ENCODE data around the gene SLC31A1. TPM values are rescaled to one million over a fixed set of nuclear protein-coding genes. Genes with fewer than 3 reads are reported as not detected.

The SLC31A1 gene
- total and polyA plus RNA-seq, 4 donors: 18.7 to 22.9 (median 19.5) TPM

DNA sequence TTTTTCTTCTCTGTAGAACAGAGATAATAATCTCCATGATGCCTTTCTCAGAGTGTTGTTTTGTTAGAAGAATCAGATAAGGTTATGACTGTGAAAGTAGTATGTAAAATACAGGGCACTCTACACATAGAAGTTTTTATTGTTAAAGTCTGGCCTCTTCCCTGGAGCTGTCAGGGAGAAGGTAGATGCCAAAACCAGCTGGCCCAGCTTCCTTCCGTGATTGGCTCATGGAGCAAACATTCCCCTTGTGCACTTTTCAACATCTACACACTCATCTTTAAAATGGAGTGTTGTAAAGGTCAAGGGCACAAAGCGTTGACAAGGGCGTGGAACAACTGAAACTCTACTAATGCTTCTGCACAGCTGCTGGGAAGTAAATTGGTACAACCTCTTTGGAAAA is 89.2 kb downstream of the SLC31A1 start:
- no peak for DNase-seq (ENCODE audit: low read depth in 4 of 6, low spot score in 6 of 6)
- Histone ChIP-seq H3K4me3 (ENCODE audit: low read depth, low read length) (no peak overlapping the region), H3K4me1 (ENCODE audit: control insufficient read depth, insufficient read depth, low read length) (no peaks in the 10 kb centered on the region), H3K9me3 (ENCODE audit: control insufficient read depth, insufficient read depth, low read length) (no peaks in the 10 kb centered on the region), H3K27ac (ENCODE audit: low read depth, low read length) (no peak overlapping the region), H3K27me3 (ENCODE audit: control insufficient read depth, insufficient read depth, low read length) (no peaks in the 10 kb centered on the region), H3K36me3 (ENCODE audit: control insufficient read depth, insufficient read depth, low read length) (no peaks in the 10 kb centered on the region)
- WGBS (ENCODE audit: insufficient coverage): no CpG with 5 or more reads among the region's 3 CpGs

DNA sequence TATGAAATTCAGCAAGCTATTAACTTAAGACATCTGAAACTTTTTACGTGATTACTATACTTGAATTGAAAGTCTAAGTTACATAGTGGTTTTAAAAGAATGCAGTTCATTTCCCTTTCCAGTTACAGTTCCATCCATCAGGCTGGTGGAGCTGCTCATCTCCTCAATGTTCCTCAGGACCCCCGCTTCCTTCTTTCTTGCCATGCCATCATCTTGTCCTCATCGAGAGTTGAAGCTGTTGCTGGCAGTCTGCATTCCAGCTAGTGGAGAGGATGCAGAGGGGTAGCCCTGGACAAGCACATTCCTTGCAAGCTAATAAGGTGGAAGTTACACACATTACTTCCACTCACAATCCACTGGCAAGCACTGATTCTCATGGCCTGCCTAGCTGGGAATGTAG is 90.6 kb downstream of the SLC31A1 start:
- Histone ChIP-seq H3K4me1 (ENCODE audit: control insufficient read depth, insufficient read depth, low read length) (no peaks in the 10 kb centered on the region), H3K27ac (ENCODE audit: low read depth, low read length) (no peak overlapping the region), H3K4me3 (ENCODE audit: low read depth, low read length) (no peak overlapping the region), H3K36me3 (ENCODE audit: control insufficient read depth, insufficient read depth, low read length) (peaks cover 2% of the 10 kb centered on the region), H3K27me3 (ENCODE audit: control insufficient read depth, insufficient read depth, low read length) (no peaks in the 10 kb centered on the region), H3K9me3 (ENCODE audit: control insufficient read depth, insufficient read depth, low read length) (no peaks in the 10 kb centered on the region)
- peak in 1 of 6 donors; percentile 46 for DNase-seq (ENCODE audit: low read depth in 4 of 6, low spot score in 6 of 6)
- no CpG with 5 or more reads among the region's 3 CpGs for WGBS (ENCODE audit: insufficient coverage)

DNA sequence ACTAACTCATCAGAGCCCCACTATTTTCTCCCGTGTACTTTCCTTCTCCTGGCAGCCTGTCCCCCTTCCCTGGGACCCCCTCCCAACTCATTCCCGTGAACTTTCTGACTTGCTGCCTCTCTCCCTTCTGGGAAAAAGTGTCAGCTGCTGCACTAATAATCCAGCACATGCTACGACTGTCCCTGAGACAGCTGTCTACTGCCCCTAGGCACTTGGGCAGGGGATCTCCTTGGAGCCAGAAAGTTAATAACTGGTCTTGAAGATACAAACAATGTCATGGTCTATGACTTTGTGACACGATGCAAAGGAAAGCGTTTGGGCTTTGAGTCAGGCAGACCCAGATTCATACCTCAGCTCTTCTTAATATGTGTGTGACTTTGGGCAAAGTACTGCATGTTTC is 91.9 kb downstream of the SLC31A1 start:
- H3K27me3 ChIP-seq (ENCODE audit: control insufficient read depth, insufficient read depth, low read length): no peaks in the 10 kb centered on the region
- peaks cover 2% of the 10 kb centered on the region for H3K36me3 ChIP-seq (ENCODE audit: control insufficient read depth, insufficient read depth, low read length)
- DNase-seq (ENCODE audit: low read depth in 4 of 6, low spot score in 6 of 6): no peak
- H3K4me3 ChIP-seq (ENCODE audit: low read depth, low read length): no peak overlapping the region
- WGBS (ENCODE audit: insufficient coverage): 65% methylated on average over 4 of the region's 5 CpGs
- H3K9me3 ChIP-seq (ENCODE audit: control insufficient read depth, insufficient read depth, low read length): no peaks in the 10 kb centered on the region
- no peaks in the 10 kb centered on the region for H3K4me1 ChIP-seq (ENCODE audit: control insufficient read depth, insufficient read depth, low read length)
- H3K27ac ChIP-seq (ENCODE audit: low read depth, low read length): no peak overlapping the region

Other genes with a start within 250 kb of the SLC31A1 start
- gene ZNF883, start 209.4 kb upstream of the SLC31A1 start, total RNA-seq: 10 to 100 TPM; 14.1 to 14.9 TPM
- 10 to 100 TPM; 18.6 to 19.1 TPM for gene ZNF883, start 209.4 kb upstream of the SLC31A1 start, polyA plus RNA-seq (ENCODE audit: insufficient read length in 2 of 2)
- gene ZFP37, start 164.8 kb upstream of the SLC31A1 start, total RNA-seq: 10 to 100 TPM; 12.6 to 15.5 TPM
- gene ZFP37, start 164.8 kb upstream of the SLC31A1 start, polyA plus RNA-seq (ENCODE audit: insufficient read length in 2 of 2): 10 to 100 TPM; 12.6 to 15.3 TPM
- gene SLC31A2, start 70.5 kb upstream of the SLC31A1 start, total RNA-seq: 10 to 100 TPM; 14.9 to 27.7 TPM
- 10 to 100 TPM; 17.4 to 20.3 TPM for gene SLC31A2, start 70.5 kb upstream of the SLC31A1 start, polyA plus RNA-seq (ENCODE audit: insufficient read length in 2 of 2)
- 10 to 100 TPM; 24.2 to 26.9 TPM for gene FKBP15, start 267 bp upstream of the SLC31A1 start, total RNA-seq
- 10 to 100 TPM; 25.6 to 26.6 TPM for gene FKBP15, start 267 bp upstream of the SLC31A1 start, polyA plus RNA-seq (ENCODE audit: insufficient read length in 2 of 2)
- gene CDC26, start 54.0 kb downstream of the SLC31A1 start, total RNA-seq: 10 to 100 TPM; 19.8 to 39.7 TPM
- gene CDC26, start 54.0 kb downstream of the SLC31A1 start, polyA plus RNA-seq (ENCODE audit: insufficient read length in 2 of 2): 10 to 100 TPM; 25.8 to 26.4 TPM
- gene PRPF4, start 54.1 kb downstream of the SLC31A1 start, total RNA-seq: 10 to 100 TPM; 24.4 to 30.6 TPM
- gene PRPF4, start 54.1 kb downstream of the SLC31A1 start, polyA plus RNA-seq (ENCODE audit: insufficient read length in 2 of 2): 10 to 100 TPM; 22.5 to 24.0 TPM
- gene RNF183, start 81.8 kb downstream of the SLC31A1 start, total RNA-seq: under 1 TPM in 1 of 2 donors, not detected in 1; 0.11 TPM
- under 1 TPM in 1 of 2 donors, not detected in 1; 0.12 TPM for gene RNF183, start 81.8 kb downstream of the SLC31A1 start, polyA plus RNA-seq (ENCODE audit: insufficient read length in 2 of 2)
- 1 to 10 TPM; 3.4 to 4.8 TPM for gene WDR31, start 118.7 kb downstream of the SLC31A1 start, total RNA-seq
- 1 to 10 TPM; 3.6 to 4.5 TPM for gene WDR31, start 118.7 kb downstream of the SLC31A1 start, polyA plus RNA-seq (ENCODE audit: insufficient read length in 2 of 2)
- under 1 TPM; 0.33 to 0.79 TPM for gene BSPRY, start 128.0 kb downstream of the SLC31A1 start, total RNA-seq
- gene BSPRY, start 128.0 kb downstream of the SLC31A1 start, polyA plus RNA-seq (ENCODE audit: insufficient read length in 2 of 2): under 1 TPM; 0.17 to 0.75 TPM
- 10 to 100 TPM in 1 of 2 donors, 1 to 10 TPM in 1; 9.6 to 14.4 TPM for gene HDHD3, start 155.4 kb downstream of the SLC31A1 start, total RNA-seq
- gene HDHD3, start 155.4 kb downstream of the SLC31A1 start, polyA plus RNA-seq (ENCODE audit: insufficient read length in 2 of 2): 10 to 100 TPM; 13.2 to 15.4 TPM
- gene ALAD, start 179.7 kb downstream of the SLC31A1 start, total RNA-seq: 10 to 100 TPM; 25.5 to 28.5 TPM
- 10 to 100 TPM; 38.5 to 51.3 TPM for gene ALAD, start 179.7 kb downstream of the SLC31A1 start, polyA plus RNA-seq (ENCODE audit: insufficient read length in 2 of 2)
- 10 to 100 TPM; 33.1 to 52.3 TPM for gene POLE3, start 189.1 kb downstream of the SLC31A1 start, total RNA-seq
- gene POLE3, start 189.1 kb downstream of the SLC31A1 start, polyA plus RNA-seq (ENCODE audit: insufficient read length in 2 of 2): 10 to 100 TPM; 44.1 to 54.8 TPM
- under 1 TPM; 0.69 to 0.88 TPM for gene C9orf43, start 189.2 kb downstream of the SLC31A1 start, total RNA-seq
- 1 to 10 TPM in 1 of 2 donors, under 1 TPM in 1; 0.29 to 1.0 TPM for gene C9orf43, start 189.2 kb downstream of the SLC31A1 start, polyA plus RNA-seq (ENCODE audit: insufficient read length in 2 of 2)
- 10 to 100 TPM; 33.5 to 54.9 TPM for gene RGS3, start 242.2 kb downstream of the SLC31A1 start, total RNA-seq
- gene RGS3, start 242.2 kb downstream of the SLC31A1 start, polyA plus RNA-seq (ENCODE audit: insufficient read length in 2 of 2): 10 to 100 TPM; 40.3 to 41.6 TPM